ENCODE measurements around the gene ARMH3.

GRCh38 chr10:101987136-101987535, 68.8 kb downstream of the ARMH3 start:
- TF ChIP-seq, protein P1, sequence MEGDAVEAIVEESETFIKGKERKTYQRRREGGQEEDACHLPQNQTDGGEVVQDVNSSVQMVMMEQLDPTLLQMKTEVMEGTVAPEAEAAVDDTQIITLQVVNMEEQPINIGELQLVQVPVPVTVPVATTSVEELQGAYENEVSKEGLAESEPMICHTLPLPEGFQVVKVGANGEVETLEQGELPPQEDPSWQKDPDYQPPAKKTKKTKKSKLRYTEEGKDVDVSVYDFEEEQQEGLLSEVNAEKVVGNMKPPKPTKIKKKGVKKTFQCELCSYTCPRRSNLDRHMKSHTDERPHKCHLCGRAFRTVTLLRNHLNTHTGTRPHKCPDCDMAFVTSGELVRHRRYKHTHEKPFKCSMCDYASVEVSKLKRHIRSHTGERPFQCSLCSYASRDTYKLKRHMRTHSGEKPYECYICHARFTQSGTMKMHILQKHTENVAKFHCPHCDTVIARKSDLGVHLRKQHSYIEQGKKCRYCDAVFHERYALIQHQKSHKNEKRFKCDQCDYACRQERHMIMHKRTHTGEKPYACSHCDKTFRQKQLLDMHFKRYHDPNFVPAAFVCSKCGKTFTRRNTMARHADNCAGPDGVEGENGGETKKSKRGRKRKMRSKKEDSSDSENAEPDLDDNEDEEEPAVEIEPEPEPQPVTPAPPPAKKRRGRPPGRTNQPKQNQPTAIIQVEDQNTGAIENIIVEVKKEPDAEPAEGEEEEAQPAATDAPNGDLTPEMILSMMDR (IDR thresholded peaks at IDR 0.05 in 8 of 11, conservative IDR thresholded peaks at IDR 0.05 in 3 of 11), result no peak
- TF ChIP-seq POLR2AphosphoS5 (IDR thresholded peaks at IDR 0.05) (no peak), POLR2A (IDR thresholded peaks at IDR 0.05) (no peak)
